Stimulated activated CD8-positive, alpha-beta memory T cell treated with anti-CD3 and anti-CD28 coated beads, Interleukin-15, amount 100 ng/mL, for 24 hours (primary cell): ENCODE data around the gene RNF144B.
"Not testable (repeated sequence)": the region's sequence is repeated elsewhere in the genome, so short reads cannot be mapped to it uniquely, and the experiment has no call there.

Source experiments
- DNase-seq: peaks from one replicate; pipeline ENCODE4 v3.0.0-alpha.2; 2020; ENCODE audit warnings: low read depth

RNF144B gene

GRCh38 chr6:18387061-18387721 lies at the start of gene RNF144B:
TSS of gene RNF144B (plus strand) at chr6:18387350. CDS start at chr6:18399535, 12,185 bp downstream.
- DNase-seq: peak; percentile 15

- no peak for DNase-seq
Measured at GRCh38 chr6:18339599-18339998, 47.6 kb upstream of the RNF144B start.

- DNase-seq: no peak
Measured at GRCh38 chr6:18340781-18341551, 46.2 kb upstream of the RNF144B start.

- no peak for DNase-seq
Measured at GRCh38 chr6:18342223-18342622, 44.9 kb upstream of the RNF144B start.

- DNase-seq: no peak
Measured at GRCh38 chr6:18343741-18344140, 43.4 kb upstream of the RNF144B start.

GRCh38 chr6:18347021-18347577 lies 40.1 kb upstream of the RNF144B start:
- no peak for DNase-seq

GRCh38 chr6:18347866-18348265 lies 39.3 kb upstream of the RNF144B start:
- no peak for DNase-seq

GRCh38 chr6:18349386-18349785 lies 37.8 kb upstream of the RNF144B start:
- DNase-seq: no peak

GRCh38 chr6:18350271-18350670 lies 36.9 kb upstream of the RNF144B start:
- DNase-seq: no peak

GRCh38 chr6:18350712-18351111 lies 36.4 kb upstream of the RNF144B start:
- no peak for DNase-seq

GRCh38 chr6:18352001-18352400 lies 35.1 kb upstream of the RNF144B start:
- no peak for DNase-seq

GRCh38 chr6:18352842-18353241 lies 34.3 kb upstream of the RNF144B start:
- DNase-seq: no peak

- DNase-seq: no peak
Measured at GRCh38 chr6:18353251-18353650, 33.9 kb upstream of the RNF144B start.

- DNase-seq: not testable (repeated sequence)
Measured at GRCh38 chr6:18357546-18357945, 29.6 kb upstream of the RNF144B start.

- DNase-seq: no peak
Measured at GRCh38 chr6:18359237-18359885, 27.8 kb upstream of the RNF144B start.

- DNase-seq: no peak
Measured at GRCh38 chr6:18360188-18360587, 27.0 kb upstream of the RNF144B start.

GRCh38 chr6:18362058-18362561 lies 25.0 kb upstream of the RNF144B start:
- DNase-seq: no peak

- no peak for DNase-seq
Measured at GRCh38 chr6:18363746-18364145, 23.4 kb upstream of the RNF144B start.

GRCh38 chr6:18364561-18364960 lies 22.6 kb upstream of the RNF144B start:
- not testable (repeated sequence) for DNase-seq

GRCh38 chr6:18367371-18367770 lies 19.8 kb upstream of the RNF144B start:
- DNase-seq: no peak

GRCh38 chr6:18368277-18369105 lies 18.7 kb upstream of the RNF144B start:
- DNase-seq: no peak

GRCh38 chr6:18371010-18371409 lies 16.1 kb upstream of the RNF144B start:
- DNase-seq: no peak
